ENCODE results near the gene HSPE1. TPM values are rescaled to one million over a fixed set of nuclear protein-coding genes. Genes with fewer than 3 reads are reported as not detected.
"Not testable (repeated sequence)": the region's sequence is repeated elsewhere in the genome, so short reads cannot be mapped to it uniquely, and the experiment has no call there.

Gene HSPE1
- total RNA-seq, 5 donors from 2014 or later (not counting 1 experiment from before 2014, with no cell fraction given), result 49.9 to 72.7 (median 55.1) TPM

DNA sequence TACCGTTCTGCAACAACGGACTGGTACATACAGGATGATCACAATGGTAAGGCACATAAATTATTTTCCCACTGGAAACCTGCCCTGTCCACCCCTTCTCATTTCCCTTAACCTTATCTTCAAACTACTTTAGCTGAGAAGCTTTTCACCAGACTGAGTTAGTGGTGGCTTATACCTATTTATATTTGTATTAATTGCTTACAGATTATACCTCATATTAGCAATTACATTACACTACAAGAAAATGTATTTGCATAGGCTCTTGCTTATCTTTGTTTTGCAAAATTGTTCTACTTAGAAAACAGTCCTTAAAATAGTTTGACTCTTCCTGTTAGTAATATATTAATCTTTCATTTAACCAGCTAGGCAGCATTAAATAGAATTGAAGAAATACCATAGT lies 51.1 kb downstream of the HSPE1 start:
- H3K9me3 Mint-ChIP-seq; H3K27ac Mint-ChIP-seq; H3K4me1 ChIP-seq (ENCODE audit: control insufficient read depth in 1 of 2, extremely low read depth in 1 of 2, insufficient read depth in 2 of 2, low read length in 2 of 2); H3K4me3 ChIP-seq (ENCODE audit: control insufficient read depth in 1 of 2, extremely low read depth in 1 of 2, low read length in 1 of 2); DNase-seq; H3K27me3 ChIP-seq (replicated peaks in 1 of 2; ENCODE audit: control insufficient read depth in 2 of 2, extremely low read depth in 1 of 2, insufficient read depth in 2 of 2, low read length in 1 of 2); H3K27me3 Mint-ChIP-seq; H3K27ac ChIP-seq (ENCODE audit: low read length); H3K4me3 Mint-ChIP-seq; H3K4me1 Mint-ChIP-seq; H3K9me3 ChIP-seq; ATAC-seq (replicated peaks in 1 of 4); CTCF ChIA-PET; POLR2A ChIA-PET: not testable (repeated sequence)
- H3K36me3 ChIP-seq (ENCODE audit: control insufficient read depth in 2 of 2, extremely low read depth in 1 of 2, insufficient read depth in 1 of 2, low read length in 1 of 2), result peaks cover 8 to 50% of the 10 kb centered on the region in 2 donors
- WGBS (ENCODE audit: insufficient coverage), result no CpG with 5 or more reads among the region's 2 CpGs
- H3K36me3 Mint-ChIP-seq, result peaks cover 43% of the 10 kb centered on the region

Other genes starting within 250 kb of the HSPE1 start
- gene ANKRD44, start 189.6 kb upstream of the HSPE1 start, total RNA-seq, result 100 to 1,000 TPM; 225 to 333 (median 238) TPM
- 100 to 1,000 TPM; 468 to 579 (median 497) TPM for gene SF3B1, start 65.4 kb upstream of the HSPE1 start, total RNA-seq
- gene COQ10B, start 46.8 kb upstream of the HSPE1 start, total RNA-seq, result 10 to 100 TPM; 27.3 to 51.4 (median 28.0) TPM
- gene HSPD1, start 539 bp upstream of the HSPE1 start, total RNA-seq, result 100 to 1,000 TPM; 125 to 164 (median 130) TPM
- gene MOB4, start 15.7 kb downstream of the HSPE1 start, total RNA-seq, result 10 to 100 TPM; 16.6 to 20.2 (median 17.7) TPM
- gene RFTN2, start 175.2 kb downstream of the HSPE1 start, total RNA-seq, result under 1 TPM in 2 of 5 donors, not detected in 3; 0.12 to 0.44 TPM
- 10 to 100 TPM; 11.2 to 17.1 (median 14.0) TPM for gene MARS2, start 205.0 kb downstream of the HSPE1 start, total RNA-seq